Mammary epithelial cell (primary cell): ENCODE results near the gene ARSA.

Experiments
- EZH2 ChIP-seq: IDR thresholded peaks from 2 replicates; pipeline ENCODE4 v1.6.1; 2012; ENCODE audit warnings: low read length, inconsistent platforms, borderline replicate concordance
- TF ChIP-seq, protein P1 (sequence below), 2 donors: IDR thresholded peaks in 1 of 2; conservative IDR thresholded peaks in 1 of 2; 2 replicates each; pipeline ENCODE4 v1.5.1; 2011 to 2012; ENCODE audit warnings: inconsistent platforms in 2 of 2, low read length in 2 of 2, mild to moderate bottlenecking in 2 of 2, control low read depth in 1 of 2, low read depth in 1 of 2; ENCODE audit not compliant: insufficient read depth in 1 of 2; ENCODE audit errors: extremely low read depth in 1 of 2

DNA sequence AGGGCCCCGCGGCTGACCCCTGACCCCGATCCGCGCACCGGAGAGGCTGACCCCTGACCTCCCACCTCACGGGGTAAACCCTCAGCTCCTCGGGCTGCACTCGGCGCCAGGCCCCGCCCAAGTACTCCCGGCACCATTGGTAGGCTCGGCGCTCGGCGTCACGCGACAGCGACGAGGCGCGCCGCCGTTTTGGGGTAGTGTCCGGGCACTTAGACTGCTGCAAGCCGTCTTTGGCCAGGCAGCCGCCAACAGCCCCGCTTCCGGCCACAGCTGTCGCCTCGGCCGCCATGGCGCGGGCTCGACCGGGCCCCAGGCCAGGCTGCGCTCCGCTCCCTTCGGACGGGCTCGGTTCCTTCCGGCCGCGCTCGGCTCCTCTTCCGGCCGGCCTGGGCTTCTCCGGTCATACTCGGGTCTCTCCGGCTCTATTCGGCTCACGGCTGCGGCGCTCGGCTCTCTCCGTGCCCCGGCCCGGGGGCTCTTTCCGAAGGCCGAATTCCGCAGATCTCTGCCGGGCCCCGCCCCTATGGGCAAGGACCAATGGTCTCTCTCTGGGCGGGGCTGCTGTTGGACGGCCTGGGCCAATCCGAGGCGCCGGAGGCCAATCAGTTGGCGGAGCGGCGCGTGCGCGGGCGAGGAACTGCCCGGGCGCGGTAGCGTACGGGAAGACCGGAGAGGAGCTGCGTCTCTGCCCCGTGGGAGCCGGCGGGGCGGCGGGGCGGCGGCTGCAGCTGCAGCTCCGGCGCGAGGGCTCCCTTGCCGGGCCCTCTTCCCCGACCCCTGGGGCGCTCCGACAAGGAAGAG lies 45.3 kb downstream of the ARSA start, which contains the start of gene CHKB:
- TF ChIP-seq, protein P1, sequence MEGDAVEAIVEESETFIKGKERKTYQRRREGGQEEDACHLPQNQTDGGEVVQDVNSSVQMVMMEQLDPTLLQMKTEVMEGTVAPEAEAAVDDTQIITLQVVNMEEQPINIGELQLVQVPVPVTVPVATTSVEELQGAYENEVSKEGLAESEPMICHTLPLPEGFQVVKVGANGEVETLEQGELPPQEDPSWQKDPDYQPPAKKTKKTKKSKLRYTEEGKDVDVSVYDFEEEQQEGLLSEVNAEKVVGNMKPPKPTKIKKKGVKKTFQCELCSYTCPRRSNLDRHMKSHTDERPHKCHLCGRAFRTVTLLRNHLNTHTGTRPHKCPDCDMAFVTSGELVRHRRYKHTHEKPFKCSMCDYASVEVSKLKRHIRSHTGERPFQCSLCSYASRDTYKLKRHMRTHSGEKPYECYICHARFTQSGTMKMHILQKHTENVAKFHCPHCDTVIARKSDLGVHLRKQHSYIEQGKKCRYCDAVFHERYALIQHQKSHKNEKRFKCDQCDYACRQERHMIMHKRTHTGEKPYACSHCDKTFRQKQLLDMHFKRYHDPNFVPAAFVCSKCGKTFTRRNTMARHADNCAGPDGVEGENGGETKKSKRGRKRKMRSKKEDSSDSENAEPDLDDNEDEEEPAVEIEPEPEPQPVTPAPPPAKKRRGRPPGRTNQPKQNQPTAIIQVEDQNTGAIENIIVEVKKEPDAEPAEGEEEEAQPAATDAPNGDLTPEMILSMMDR (conservative IDR thresholded peaks at IDR 0.05 in 1 of 2, IDR thresholded peaks at IDR 0.05 in 1 of 2; ENCODE audit: extremely low read depth in 1 of 2, insufficient read depth in 1 of 2, low read depth in 1 of 2, low read length in 2 of 2), result no peak
- no peak for TF ChIP-seq EZH2
